Mesenchymal stem cell (in vitro differentiated cells and primary cell): ENCODE measurements around the gene TCF4.

Experiments used
- DNase-seq: peaks from one replicate; pipeline ENCODE4 v3.0.0-alpha.2; 2013
- H2AFZ ChIP-seq: one replicate; pipeline ENCODE4 v1.6.1; 2013; ENCODE audit warnings: low read depth, mild to moderate bottlenecking, control low read depth, inconsistent platforms, low read length, moderate library complexity
- H2AK5ac ChIP-seq: 2 replicates; pipeline ENCODE4 v1.6.1; 2013; ENCODE audit warnings: low read length, moderate library complexity, mild to moderate bottlenecking, inconsistent platforms; ENCODE audit not compliant: severe bottlenecking
- H2BK120ac ChIP-seq: one replicate; pipeline ENCODE4 v1.6.1; 2013; ENCODE audit warnings: low read depth, mild to moderate bottlenecking, inconsistent platforms, low read length, moderate library complexity
- H2BK12ac ChIP-seq, 2 experiments: one replicate each; pipeline ENCODE4 v1.6.1; 2013; ENCODE audit warnings: inconsistent platforms in 2 of 2, low read length in 2 of 2, mild to moderate bottlenecking in 2 of 2, moderate library complexity in 2 of 2, control low read depth in 1 of 2
- H2BK15ac ChIP-seq: one replicate; pipeline ENCODE4 v1.6.1; 2013; ENCODE audit warnings: mild to moderate bottlenecking, low read depth, inconsistent platforms; ENCODE audit not compliant: poor library complexity, severe bottlenecking
- H2BK5ac ChIP-seq: 2 replicates; pipeline ENCODE4 v1.6.1; 2013; ENCODE audit warnings: low read depth, mild to moderate bottlenecking, low read length, control low read depth, inconsistent platforms; ENCODE audit not compliant: poor library complexity, severe bottlenecking
- H3K14ac ChIP-seq, 2 experiments: one replicate each; pipeline ENCODE4 v1.6.1; 2013; ENCODE audit warnings: inconsistent platforms in 2 of 2, low read length in 2 of 2, control low read depth in 1 of 2, mild to moderate bottlenecking in 1 of 2, moderate library complexity in 1 of 2
- H3K18ac ChIP-seq, 2 experiments: one replicate each; pipeline ENCODE4 v1.6.1; 2013; ENCODE audit warnings: inconsistent platforms in 2 of 2, low read length in 2 of 2, control low read depth in 1 of 2, low read depth in 1 of 2, mild to moderate bottlenecking in 1 of 2
- H3K23ac ChIP-seq, 2 experiments: one replicate each; pipeline ENCODE4 v1.6.1; 2013; ENCODE audit warnings: inconsistent platforms in 2 of 2, low read length in 2 of 2, mild to moderate bottlenecking in 2 of 2, moderate library complexity in 2 of 2, control low read depth in 1 of 2
- H3K27ac ChIP-seq: 2 replicates; pipeline ENCODE4 v1.5.1; 2013; ENCODE audit warnings: mild to moderate bottlenecking, moderate library complexity, low read length, control low read depth, inconsistent platforms; ENCODE audit not compliant: poor library complexity, severe bottlenecking
- H3K27me3 ChIP-seq, 2 experiments: 2 replicates each; pipeline versions ENCODE4 v1.6.1 to v1.7.0; 2013; ENCODE audit warnings: low read length in 2 of 2, mild to moderate bottlenecking in 2 of 2, moderate library complexity in 2 of 2, control low read depth in 1 of 2, inconsistent platforms in 1 of 2; ENCODE audit not compliant: control insufficient read depth in 1 of 2, insufficient read depth in 1 of 2
- H3K36me3 ChIP-seq, 2 experiments: 2 replicates each; pipeline versions ENCODE4 v1.6.1 to v1.7.0; 2013; ENCODE audit warnings: low read length in 2 of 2, control low read depth in 1 of 2, inconsistent platforms in 1 of 2, low read depth in 1 of 2, mild to moderate bottlenecking in 1 of 2; ENCODE audit not compliant: insufficient read depth in 2 of 2, control insufficient read depth in 1 of 2
- H3K4ac ChIP-seq, 2 experiments: one replicate each; pipeline ENCODE4 v1.6.1; 2013; ENCODE audit warnings: inconsistent platforms in 2 of 2, low read length in 2 of 2, mild to moderate bottlenecking in 2 of 2, moderate library complexity in 2 of 2, control low read depth in 1 of 2, low read depth in 1 of 2
- H3K4me1 ChIP-seq: 2 replicates; pipeline ENCODE4 v1.6.1; 2013; ENCODE audit warnings: low read depth, low read length, control low read depth; ENCODE audit not compliant: control insufficient read depth, insufficient read depth
- H3K4me2 ChIP-seq: 2 replicates; pipeline ENCODE4 v1.6.1; 2013; ENCODE audit warnings: low read length, mild to moderate bottlenecking, inconsistent platforms; ENCODE audit not compliant: poor library complexity, severe bottlenecking
- H3K4me3 ChIP-seq, 2 experiments: 2 replicates each; pipeline versions ENCODE4 v1.5.1 to v1.7.0; 2013; ENCODE audit warnings: low read length in 2 of 2, mild to moderate bottlenecking in 2 of 2, control low read depth in 1 of 2, low read depth in 1 of 2; ENCODE audit not compliant: insufficient read depth in 1 of 2
- H3K79me1 ChIP-seq: replicated peaks from 2 replicates; pipeline ENCODE4 v1.6.1; 2013; ENCODE audit warnings: mild to moderate bottlenecking, control low read depth, low read length, inconsistent platforms; ENCODE audit not compliant: poor library complexity, severe bottlenecking
- H3K9ac ChIP-seq: 2 replicates; pipeline ENCODE4 v1.7.0; 2013; ENCODE audit warnings: mild to moderate bottlenecking, low read length, moderate library complexity
- H3K9me3 ChIP-seq: 2 replicates; pipeline ENCODE4 v1.7.0; 2013; ENCODE audit warnings: mild to moderate bottlenecking, low read length; ENCODE audit not compliant: control insufficient read depth
- H4K8ac ChIP-seq: one replicate; pipeline ENCODE4 v1.6.1; 2013; ENCODE audit warnings: inconsistent platforms, mild to moderate bottlenecking, low read length, moderate library complexity
- H4K91ac ChIP-seq: one replicate; pipeline ENCODE4 v1.6.1; 2013; ENCODE audit warnings: mild to moderate bottlenecking, low read length, inconsistent platforms
- WGBS: methylation state at CpG from one replicate; pipeline ENCODE4 v1.1.7; 2013; ENCODE audit warnings: mixed read lengths; 5-methylcytosine and 5-hydroxymethylcytosine counted together

The TCF4 gene

GRCh38 chr18:55220523-55220922 is 367.5 kb downstream of the TCF4 start:
- WGBS = 94% methylated on average over 1 of the region's 1 CpG
- H3K4ac ChIP-seq = no peak overlapping the region
- H4K91ac ChIP-seq = no peak overlapping the region
- H2AFZ ChIP-seq = no peak overlapping the region
- no peaks in the 10 kb centered on the region for H3K79me1 ChIP-seq
- no peaks in the 10 kb centered on the region for H3K9me3 ChIP-seq
- H3K18ac ChIP-seq = no peak overlapping the region
- H3K27ac ChIP-seq = no peak overlapping the region
- no peak overlapping the region for H2BK5ac ChIP-seq
- no peak overlapping the region for H2AK5ac ChIP-seq
- no peak overlapping the region for H2BK15ac ChIP-seq
- H4K8ac ChIP-seq = no peak overlapping the region
- no peak overlapping the region for H2BK12ac ChIP-seq
- peaks cover 0 to 23% of the 10 kb centered on the region in 2 experiments for H3K36me3 ChIP-seq
- no peak overlapping the region for H3K9ac ChIP-seq
- no peak overlapping the region for H2BK120ac ChIP-seq
- no peak overlapping the region for H3K23ac ChIP-seq
- DNase-seq = no peak
- no peak overlapping the region for H3K4me3 ChIP-seq
- H3K4me2 ChIP-seq = no peak overlapping the region
- H3K27me3 ChIP-seq = no peaks in the 10 kb centered on the region
- H3K14ac ChIP-seq = no peak overlapping the region
- no peaks in the 10 kb centered on the region for H3K4me1 ChIP-seq

DNA sequence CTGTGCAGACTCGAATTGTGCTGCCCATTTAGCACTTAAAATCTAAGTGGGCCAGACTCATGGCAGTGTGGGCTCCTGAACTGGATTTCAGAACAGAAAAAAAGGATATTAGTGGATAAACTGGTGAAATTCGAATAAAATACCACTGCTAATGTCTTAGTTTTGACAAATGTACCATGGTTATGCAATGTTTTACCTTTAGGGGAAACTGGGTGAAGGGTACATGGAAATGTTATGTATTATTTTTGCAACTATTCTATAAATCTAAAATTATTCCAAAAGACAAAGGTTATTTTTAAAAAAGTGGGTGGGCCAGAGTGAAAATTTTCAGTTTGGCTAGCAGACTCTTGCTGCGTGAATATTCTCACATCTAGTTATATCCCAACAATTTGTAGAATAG is 368.2 kb downstream of the TCF4 start:
- Histone ChIP-seq H3K4me3 (no peak overlapping the region), H3K79me1 (no peaks in the 10 kb centered on the region), H2BK15ac (no peak overlapping the region), H2BK12ac (no peak overlapping the region), H3K4ac (no peak overlapping the region), H4K8ac (no peak overlapping the region), H3K4me1 (no peaks in the 10 kb centered on the region), H3K14ac (no peak overlapping the region), H4K91ac (no peak overlapping the region), H3K18ac (no peak overlapping the region), H3K4me2 (no peak overlapping the region), H3K9me3 (no peaks in the 10 kb centered on the region), H3K23ac (no peak overlapping the region), H2AK5ac (no peak overlapping the region), H2BK5ac (no peak overlapping the region), H3K36me3 (peaks cover 0 to 16% of the 10 kb centered on the region in 2 experiments), H3K9ac (no peak overlapping the region), H2AFZ (no peak overlapping the region), H2BK120ac (no peak overlapping the region), H3K27me3 (no peaks in the 10 kb centered on the region), H3K27ac (no peak overlapping the region)
- no peak for DNase-seq
- WGBS = 84% methylated on average over 2 of the region's 3 CpGs

DNA sequence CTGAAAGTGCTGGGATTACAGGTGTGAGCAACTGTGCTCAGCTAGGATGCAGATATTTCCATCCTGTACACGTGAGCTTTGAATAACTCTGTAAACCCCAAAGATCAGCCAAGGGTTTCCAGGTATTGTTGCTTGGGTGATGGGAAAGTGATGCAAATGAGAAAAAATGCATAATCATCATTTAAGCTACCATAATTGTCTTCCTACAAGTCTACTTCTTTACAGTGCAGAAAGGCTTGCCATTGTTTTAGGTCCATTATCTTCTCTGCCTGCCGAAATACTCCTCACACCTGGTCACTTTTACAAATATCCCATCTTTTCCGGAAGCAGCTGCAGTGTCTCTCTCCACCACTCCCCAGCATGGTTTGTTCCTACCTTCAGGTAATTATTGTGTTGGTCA is 368.9 kb downstream of the TCF4 start:
- Histone ChIP-seq H2BK15ac (no peak overlapping the region), H3K4me2 (no peak overlapping the region), H3K27me3 (no peaks in the 10 kb centered on the region), H3K9ac (no peak overlapping the region), H3K9me3 (no peaks in the 10 kb centered on the region), H2BK12ac (no peak overlapping the region), H3K14ac (no peak overlapping the region), H3K79me1 (no peaks in the 10 kb centered on the region), H4K91ac (no peak overlapping the region), H3K4ac (no peak overlapping the region), H3K36me3 (peaks cover 0 to 8% of the 10 kb centered on the region in 2 experiments), H3K4me1 (no peaks in the 10 kb centered on the region), H4K8ac (no peak overlapping the region), H3K18ac (no peak overlapping the region), H3K4me3 (no peak overlapping the region), H3K27ac (no peak overlapping the region), H2BK5ac (no peak overlapping the region), H2BK120ac (no peak overlapping the region), H2AFZ (no peak overlapping the region), H2AK5ac (no peak overlapping the region), H3K23ac (no peak overlapping the region)
- no peak for DNase-seq
- WGBS = 90% methylated on average over 3 of the region's 3 CpGs

DNA sequence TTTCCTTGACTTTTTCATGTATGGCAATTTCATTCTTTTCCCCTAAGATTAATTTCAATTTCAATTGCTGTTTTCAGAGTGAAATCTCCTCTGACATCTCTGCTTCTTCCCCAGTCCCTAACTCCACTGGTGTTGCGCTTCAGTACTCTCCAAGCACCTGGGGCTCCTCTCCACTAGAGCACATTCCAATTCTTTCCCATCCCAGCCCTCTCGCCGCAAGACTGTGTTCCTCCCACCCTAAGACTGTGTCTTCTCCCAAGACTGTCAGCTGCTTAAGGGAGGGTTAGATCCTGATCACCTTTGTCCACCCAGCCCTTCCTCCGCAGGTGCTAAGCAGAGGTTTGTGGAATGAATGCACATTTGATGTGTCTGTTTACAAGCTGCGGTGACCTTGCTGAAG is 373.0 kb downstream of the TCF4 start:
- Histone ChIP-seq H3K18ac (no peak overlapping the region), H3K9ac (no peak overlapping the region), H2AK5ac (no peak overlapping the region), H3K27me3 (no peaks in the 10 kb centered on the region), H3K36me3 (no peaks in the 10 kb centered on the region), H2BK5ac (no peak overlapping the region), H3K9me3 (no peaks in the 10 kb centered on the region), H3K79me1 (no peaks in the 10 kb centered on the region), H4K8ac (no peak overlapping the region), H3K14ac (no peak overlapping the region), H3K4me2 (no peak overlapping the region), H3K27ac (no peak overlapping the region), H3K4ac (no peak overlapping the region), H2BK12ac (no peak overlapping the region), H3K4me1 (no peaks in the 10 kb centered on the region), H4K91ac (no peak overlapping the region), H2AFZ (no peak overlapping the region), H2BK120ac (no peak overlapping the region), H3K23ac (no peak overlapping the region), H3K4me3 (no peak overlapping the region), H2BK15ac (no peak overlapping the region)
- 91% methylated on average over 5 of the region's 5 CpGs for WGBS
- DNase-seq = no peak
